Measurements from ENCODE around the gene UBA1. TPM values are rescaled to one million over a fixed set of nuclear protein-coding genes. Genes with fewer than 3 reads are reported as not detected.

The UBA1 gene
- total and polyA plus RNA-seq, 2 donors (not counting 3 experiments of a cell fraction or from before 2014, with no cell fraction given): 237 to 297 TPM

GRCh38 chrX:47172971-47173792 lies 20.4 kb upstream of the UBA1 start:
- H3K36me3 ChIP-seq (ENCODE audit: control insufficient read depth in 2 of 2, extremely low read depth in 1 of 2, insufficient read depth in 2 of 2, low read length in 2 of 2): peaks cover 0 to 55% of the 10 kb centered on the region in 2 experiments
- H3K4me2 ChIP-seq (ENCODE audit: insufficient read depth, low read length): no peak overlapping the region
- no peak for TF ChIP-seq POLR2AphosphoS5 (IDR thresholded peaks at IDR 0.05; ENCODE audit: insufficient read depth, low read depth, low read length)
- no peak for TF ChIP-seq CTCF (IDR thresholded peaks at IDR 0.05; ENCODE audit: extremely low read depth in 1 of 2, insufficient read depth in 1 of 2, low read depth in 1 of 2, low read length in 2 of 2)
- H3K79me2 ChIP-seq (ENCODE audit: control insufficient read depth, insufficient read depth, low read length): no peaks in the 10 kb centered on the region
- DNase-seq (ENCODE audit: low read depth, low spot score) (no peak), FAIRE-seq (no peak)
- ChIA-PET POLR2A (no interaction called here), CTCF (no interaction called here)
- H3K9ac ChIP-seq (replicated peaks; ENCODE audit: extremely low read depth, insufficient read depth, low read length): no peak overlapping the region
- dilution Hi-C loops (cut with MboI; ENCODE audit: extremely low pct_ligation_motif_present, low sequenced_read_pairs): no loop called here
- H3K4me1 ChIP-seq (ENCODE audit: control insufficient read depth, extremely low read depth, insufficient read depth, low read length): no peaks in the 10 kb centered on the region
- intact Hi-C loops (cut with micrococcal nuclease): no loop called here
- H3K9me1 ChIP-seq (replicated peaks; ENCODE audit: control insufficient read depth, extremely low read depth, insufficient read depth, low read length): no peaks in the 10 kb centered on the region
- no peak overlapping the region for H3K4me3 ChIP-seq (replicated peaks in 1 of 3; ENCODE audit: insufficient read depth in 1 of 3, low read depth in 1 of 3, low read length in 3 of 3)
- H3K27me3 ChIP-seq (ENCODE audit: control insufficient read depth in 2 of 2, insufficient read depth in 2 of 2, low read length in 2 of 2): no peaks in the 10 kb centered on the region
- no peak overlapping the region for H2AFZ ChIP-seq (ENCODE audit: low read depth, low read length)
- no peaks in the 10 kb centered on the region for H3K9me3 ChIP-seq (replicated peaks; ENCODE audit: control insufficient read depth, insufficient read depth, low read length)
- no TSS peak for BruUV-seq (replicated peaks)
- no peaks in the 10 kb centered on the region for H4K20me1 ChIP-seq (replicated peaks; ENCODE audit: control insufficient read depth, extremely low read depth, insufficient read depth, low read length)
- no peak overlapping the region for H3K27ac ChIP-seq (ENCODE audit: insufficient read depth, low read depth, low read length)

DNA sequence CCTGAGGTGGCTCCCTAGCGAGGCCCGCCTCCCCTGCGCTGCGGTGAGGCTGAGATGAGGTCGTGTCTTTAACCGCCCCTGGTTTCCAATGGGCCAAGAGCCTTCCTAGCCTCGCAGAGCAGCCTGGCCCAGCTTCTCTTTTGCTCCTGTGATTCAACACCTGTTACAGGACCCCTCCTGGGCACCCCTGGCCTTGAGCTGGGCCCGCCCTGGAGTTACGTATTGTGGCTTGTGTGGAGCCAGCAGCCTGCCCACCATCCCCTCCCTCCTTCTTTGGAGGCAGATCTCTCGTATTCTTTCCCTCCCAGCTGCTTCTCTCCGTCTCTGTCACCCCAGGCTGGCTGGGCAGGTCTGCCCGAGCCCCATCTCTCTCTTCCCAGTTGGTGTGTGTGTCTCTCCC lies 19.3 kb upstream of the UBA1 start:
- CTCF ChIA-PET: no interaction called here
- no peaks in the 10 kb centered on the region for H3K27me3 ChIP-seq (ENCODE audit: control insufficient read depth in 2 of 2, insufficient read depth in 2 of 2, low read length in 2 of 2)
- no peak overlapping the region for H2AFZ ChIP-seq (ENCODE audit: low read depth, low read length)
- no peaks in the 10 kb centered on the region for H3K4me1 ChIP-seq (ENCODE audit: control insufficient read depth, extremely low read depth, insufficient read depth, low read length)
- no peak overlapping the region for H3K4me3 ChIP-seq (replicated peaks in 1 of 3; ENCODE audit: insufficient read depth in 1 of 3, low read depth in 1 of 3, low read length in 3 of 3)
- FAIRE-seq (no peak), DNase-seq (ENCODE audit: low read depth, low spot score) (no peak)
- H4K20me1 ChIP-seq (replicated peaks; ENCODE audit: control insufficient read depth, extremely low read depth, insufficient read depth, low read length): no peaks in the 10 kb centered on the region
- no peaks in the 10 kb centered on the region for H3K9me1 ChIP-seq (replicated peaks; ENCODE audit: control insufficient read depth, extremely low read depth, insufficient read depth, low read length)
- no peak overlapping the region for H3K9ac ChIP-seq (replicated peaks; ENCODE audit: extremely low read depth, insufficient read depth, low read length)
- no peaks in the 10 kb centered on the region for H3K79me2 ChIP-seq (ENCODE audit: control insufficient read depth, insufficient read depth, low read length)
- POLR2A ChIA-PET: no interaction called here
- no peak overlapping the region for H3K4me2 ChIP-seq (ENCODE audit: insufficient read depth, low read length)
- no TSS peak for BruUV-seq (replicated peaks)
- dilution Hi-C loops (cut with MboI; ENCODE audit: extremely low pct_ligation_motif_present, low sequenced_read_pairs) (no loop called here), intact Hi-C loops (cut with micrococcal nuclease) (no loop called here)
- H3K36me3 ChIP-seq (ENCODE audit: control insufficient read depth in 2 of 2, extremely low read depth in 1 of 2, insufficient read depth in 2 of 2, low read length in 2 of 2): peaks cover 0 to 56% of the 10 kb centered on the region in 2 experiments
- no peak overlapping the region for H3K27ac ChIP-seq (ENCODE audit: insufficient read depth, low read depth, low read length)
- no peak for TF ChIP-seq EZH2 (IDR thresholded peaks at IDR 0.05; ENCODE audit: borderline replicate concordance, low read depth, low read length, severe bottlenecking)
- H3K9me3 ChIP-seq (replicated peaks; ENCODE audit: control insufficient read depth, insufficient read depth, low read length): no peaks in the 10 kb centered on the region

Measured in endothelial cell of umbilical vein (primary cell).